Breast epithelium (tissue), 4 donors: ENCODE results near the gene NUP210. TPM values are rescaled to one million over a fixed set of nuclear protein-coding genes. Genes with fewer than 3 reads are reported as not detected.

Source experiments
- DNase-seq, 2 donors: peaks; one replicate each; pipeline ENCODE4 v3.0.0-alpha.2; 2019; ENCODE audit warnings: low spot score in 2 of 2
- H3K27ac ChIP-seq, 2 donors: fragments of 200-600 bp; sonication (generic) in 1 of 2; one replicate each; pipeline ENCODE4 v1.5.1; 2016 to 2019; ENCODE audit warnings: mild to moderate bottlenecking in 1 of 2
- H3K27me3 ChIP-seq, 2 donors: fragments of 200-600 bp; sonication (generic) in 1 of 2; one replicate each; pipeline versions ENCODE4 v1.5.1 to v1.6.0; 2017 to 2019; ENCODE audit warnings: control low read depth in 1 of 2, mild to moderate bottlenecking in 1 of 2
- H3K36me3 ChIP-seq: fragments of 200-600 bp; one replicate; pipeline ENCODE4 v1.5.1; 2019
- H3K4me1 ChIP-seq, 2 donors: fragments of 200-600 bp; sonication (generic); one replicate each; pipeline ENCODE4 v1.5.1; 2016 to 2019; ENCODE audit warnings: control low read depth in 1 of 2
- H3K4me3 ChIP-seq, 3 donors: fragments of 200-600 bp; sonication (generic); 1 replicate in 2 of 3; 2 replicates in 1 of 3; pipeline ENCODE4 v1.5.1; 2016 to 2019; ENCODE audit warnings: mild to moderate bottlenecking in 3 of 3, moderate library complexity in 2 of 3
- H3K9me3 ChIP-seq, 2 donors: fragments of 200-600 bp; sonication (generic) in 1 of 2; one replicate each; pipeline ENCODE4 v1.5.1; 2016 to 2019; ENCODE audit warnings: control low read depth in 1 of 2
- POLR2A ChIP-seq: fragments of 450-650 bp; IDR thresholded peaks from one replicate; pipeline ENCODE4 v1.6.1; 2016; ENCODE audit warnings: antibody characterized with exemption, mild to moderate bottlenecking, moderate library complexity
- POLR2AphosphoS5 ChIP-seq, 3 donors: sonication (generic); formaldehyde crosslinking; IDR thresholded peaks; one replicate each; pipeline ENCODE4 v1.6.1; 2017; ENCODE audit warnings: antibody characterized with exemption in 3 of 3
- intact Hi-C: fragments of 100-400 bp; cut with DNase I; formaldehyde crosslinking; loops from one replicate; pipeline ENCODE4 v1.15.1; 2023; ENCODE audit warnings: low total_unique reads
- total RNA-seq, 3 donors: library from RNA; depleted of rRNA; stranded (reverse); fragments of >200 nt; gene quantifications; one replicate each; pipeline ENCODE4 v1.1.0, GENCODE V29; 2016
- TF ChIP-seq, protein P1 (sequence below), 3 donors: fragments of 450-650 bp; IDR thresholded peaks; one replicate each; pipeline ENCODE4 v1.5.1; 2016 to 2017; ENCODE audit warnings: antibody characterized with exemption in 3 of 3, mild to moderate bottlenecking in 3 of 3, moderate library complexity in 3 of 3

NUP210 gene
- total RNA-seq, 3 donors from 2014 or later: 2.2 to 15.2 (median 14.7) TPM

DNA sequence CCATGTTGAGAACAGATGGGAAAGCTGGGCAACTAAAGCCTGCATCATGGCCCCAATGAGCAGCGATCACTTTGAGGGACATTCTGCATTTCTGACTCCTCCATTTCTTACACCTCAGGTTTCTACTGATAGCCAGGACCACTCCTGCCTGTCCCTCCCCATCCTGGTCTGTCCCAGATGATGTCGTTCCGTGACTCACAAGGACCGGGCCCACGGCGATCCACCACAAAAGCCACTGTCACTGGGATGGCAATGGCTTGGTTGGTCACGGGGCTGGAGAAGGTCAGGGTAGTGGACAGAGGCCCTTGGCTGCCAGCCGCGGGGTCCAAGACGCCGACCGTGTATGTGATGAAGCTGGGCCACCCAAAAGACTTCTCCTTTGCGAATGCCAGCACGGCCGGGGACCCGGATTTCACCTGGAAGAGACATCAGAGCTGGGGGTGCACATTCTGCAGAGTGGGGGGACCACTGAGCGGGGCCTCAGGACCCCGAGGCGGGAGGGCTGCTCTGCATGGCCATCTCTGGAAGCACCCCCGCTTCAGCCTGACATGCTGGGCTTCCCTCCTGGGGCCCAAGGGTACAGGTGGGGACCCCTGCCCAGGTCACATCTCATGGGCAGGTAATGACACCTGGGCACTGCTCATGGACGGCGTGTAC is 100.4 kb downstream of the NUP210 start:
- H3K27me3 ChIP-seq: no peaks in the 10 kb centered on the region
- TF ChIP-seq POLR2AphosphoS5 (IDR thresholded peaks at IDR 0.05): no peak
- TF ChIP-seq, protein P1, sequence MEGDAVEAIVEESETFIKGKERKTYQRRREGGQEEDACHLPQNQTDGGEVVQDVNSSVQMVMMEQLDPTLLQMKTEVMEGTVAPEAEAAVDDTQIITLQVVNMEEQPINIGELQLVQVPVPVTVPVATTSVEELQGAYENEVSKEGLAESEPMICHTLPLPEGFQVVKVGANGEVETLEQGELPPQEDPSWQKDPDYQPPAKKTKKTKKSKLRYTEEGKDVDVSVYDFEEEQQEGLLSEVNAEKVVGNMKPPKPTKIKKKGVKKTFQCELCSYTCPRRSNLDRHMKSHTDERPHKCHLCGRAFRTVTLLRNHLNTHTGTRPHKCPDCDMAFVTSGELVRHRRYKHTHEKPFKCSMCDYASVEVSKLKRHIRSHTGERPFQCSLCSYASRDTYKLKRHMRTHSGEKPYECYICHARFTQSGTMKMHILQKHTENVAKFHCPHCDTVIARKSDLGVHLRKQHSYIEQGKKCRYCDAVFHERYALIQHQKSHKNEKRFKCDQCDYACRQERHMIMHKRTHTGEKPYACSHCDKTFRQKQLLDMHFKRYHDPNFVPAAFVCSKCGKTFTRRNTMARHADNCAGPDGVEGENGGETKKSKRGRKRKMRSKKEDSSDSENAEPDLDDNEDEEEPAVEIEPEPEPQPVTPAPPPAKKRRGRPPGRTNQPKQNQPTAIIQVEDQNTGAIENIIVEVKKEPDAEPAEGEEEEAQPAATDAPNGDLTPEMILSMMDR (IDR thresholded peaks at IDR 0.05): no peak
- TF ChIP-seq POLR2A: no peak
- H3K27ac ChIP-seq: no peak overlapping the region
- no peak overlapping the region for H3K4me3 ChIP-seq
- no peaks in the 10 kb centered on the region for H3K9me3 ChIP-seq
- no peak for DNase-seq
- intact Hi-C loops: no loop called here
- no peaks in the 10 kb centered on the region for H3K4me1 ChIP-seq
- H3K36me3 ChIP-seq: no peaks in the 10 kb centered on the region

DNA sequence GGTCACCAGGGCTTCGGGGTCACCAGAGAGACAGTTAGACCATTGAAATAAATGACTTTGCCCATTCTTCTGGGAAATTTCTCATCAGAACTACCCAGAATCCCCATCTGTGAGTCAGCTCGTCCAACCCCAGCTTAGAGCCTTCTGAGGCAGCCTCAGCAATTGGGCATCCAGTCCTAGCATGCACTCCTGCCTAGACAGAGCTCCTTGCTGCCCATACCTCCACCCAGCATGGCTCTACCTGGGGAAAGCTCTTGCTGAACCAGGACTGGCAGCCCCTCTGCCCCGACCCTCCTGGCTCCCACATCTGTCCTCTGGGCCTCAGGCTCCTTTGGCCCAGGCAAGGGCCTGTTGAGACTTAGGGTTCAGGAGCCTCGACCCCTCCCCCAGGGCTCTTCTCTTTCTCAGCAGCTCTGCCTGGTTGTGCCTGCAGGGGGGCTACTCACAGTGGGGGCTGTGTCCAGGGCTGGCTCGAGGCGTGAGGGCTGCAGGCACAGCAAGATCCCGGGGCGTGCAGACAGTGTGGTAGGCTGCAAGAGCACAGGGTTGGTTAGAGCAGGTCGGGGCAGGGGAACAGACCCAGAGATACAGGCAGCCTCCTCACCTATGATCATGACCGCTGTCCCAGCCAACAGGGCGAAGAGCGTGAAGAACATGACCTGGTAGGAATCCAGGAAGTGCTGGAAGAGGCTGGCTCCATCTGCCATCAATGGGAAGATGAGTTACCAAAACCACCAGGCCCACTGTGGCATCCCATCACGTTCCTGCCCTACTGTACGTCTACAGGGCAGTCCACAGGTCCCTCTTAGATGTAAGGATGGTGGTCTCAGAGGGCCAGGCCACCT is 101.3 kb downstream of the NUP210 start:
- Histone ChIP-seq H3K9me3 (no peaks in the 10 kb centered on the region), H3K27ac (no peak overlapping the region), H3K4me1 (no peaks in the 10 kb centered on the region), H3K36me3 (no peaks in the 10 kb centered on the region), H3K27me3 (no peaks in the 10 kb centered on the region), H3K4me3 (no peak overlapping the region)
- intact Hi-C loops: no loop called here
- TF ChIP-seq, protein P1 (IDR thresholded peaks at IDR 0.05): no peak
- no peak for TF ChIP-seq POLR2AphosphoS5 (IDR thresholded peaks at IDR 0.05)
- no peak for TF ChIP-seq POLR2A
- no peak for DNase-seq

DNA sequence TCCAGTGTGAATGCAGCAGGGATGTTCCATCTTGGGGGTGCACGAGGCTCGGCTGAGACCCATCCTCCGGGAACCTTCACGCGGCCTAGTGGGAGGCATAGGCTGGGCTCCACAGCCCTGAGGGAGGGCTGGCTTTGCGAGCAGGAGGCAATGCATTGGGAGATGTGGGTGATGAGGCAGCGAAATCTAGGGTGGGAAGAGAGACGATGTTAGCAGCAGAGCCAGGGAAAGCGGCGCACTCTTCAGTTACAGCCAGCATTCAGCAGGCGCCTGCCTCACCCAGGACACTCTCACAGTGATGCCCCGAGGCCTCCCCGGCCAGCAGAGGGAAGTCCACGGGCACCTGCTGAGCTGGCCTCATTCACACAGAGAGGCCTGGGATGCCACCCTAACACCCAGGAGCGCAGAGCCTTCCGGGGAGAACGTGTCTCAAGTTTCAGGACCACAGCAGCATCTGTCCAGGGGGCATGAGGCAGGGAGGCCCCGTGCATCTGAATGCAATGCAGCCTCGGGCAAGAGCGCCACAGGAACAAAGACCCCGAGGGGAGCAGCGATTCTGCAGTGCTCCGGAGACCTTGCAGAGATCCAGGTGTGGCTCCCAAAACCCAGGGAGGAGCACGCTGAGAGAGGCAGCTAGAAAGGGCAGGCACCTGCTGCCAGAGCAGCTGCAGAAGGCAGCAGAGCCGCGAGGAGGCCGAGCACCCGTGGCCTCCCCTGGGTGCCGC is 102.4 kb downstream of the NUP210 start:
- intact Hi-C loops: no loop called here
- H3K36me3 ChIP-seq: no peaks in the 10 kb centered on the region
- TF ChIP-seq, protein P1 (IDR thresholded peaks at IDR 0.05): no peak
- TF ChIP-seq POLR2AphosphoS5 (IDR thresholded peaks at IDR 0.05): no peak
- TF ChIP-seq POLR2A: no peak
- no peak overlapping the region for H3K27ac ChIP-seq
- no peak for DNase-seq
- H3K4me3 ChIP-seq: no peak overlapping the region
- H3K9me3 ChIP-seq: no peaks in the 10 kb centered on the region
- no peaks in the 10 kb centered on the region for H3K27me3 ChIP-seq
- no peaks in the 10 kb centered on the region for H3K4me1 ChIP-seq

DNA sequence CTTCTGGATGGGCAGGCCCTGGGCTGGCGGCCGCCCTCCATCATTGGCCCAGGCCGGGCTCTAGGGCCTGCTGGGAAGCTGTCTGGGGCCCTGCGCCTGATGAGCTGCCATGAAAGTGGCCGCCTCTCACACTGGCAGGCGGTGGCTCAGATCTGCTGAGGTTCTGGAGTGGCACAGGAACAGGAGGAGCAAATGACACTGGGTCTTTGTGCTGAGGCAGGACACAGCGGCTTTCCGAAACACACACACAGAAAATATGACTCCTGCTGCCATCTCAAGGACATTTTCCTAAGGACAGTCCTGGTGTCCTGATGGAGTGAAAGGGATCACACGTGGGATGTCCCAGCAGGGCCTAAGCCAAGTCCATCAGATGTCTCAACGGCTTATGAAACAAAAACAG is 103.5 kb downstream of the NUP210 start:
- H3K36me3 ChIP-seq: no peaks in the 10 kb centered on the region
- TF ChIP-seq POLR2A: no peak
- TF ChIP-seq, protein P1 (IDR thresholded peaks at IDR 0.05): no peak
- TF ChIP-seq POLR2AphosphoS5 (IDR thresholded peaks at IDR 0.05): no peak

DNA sequence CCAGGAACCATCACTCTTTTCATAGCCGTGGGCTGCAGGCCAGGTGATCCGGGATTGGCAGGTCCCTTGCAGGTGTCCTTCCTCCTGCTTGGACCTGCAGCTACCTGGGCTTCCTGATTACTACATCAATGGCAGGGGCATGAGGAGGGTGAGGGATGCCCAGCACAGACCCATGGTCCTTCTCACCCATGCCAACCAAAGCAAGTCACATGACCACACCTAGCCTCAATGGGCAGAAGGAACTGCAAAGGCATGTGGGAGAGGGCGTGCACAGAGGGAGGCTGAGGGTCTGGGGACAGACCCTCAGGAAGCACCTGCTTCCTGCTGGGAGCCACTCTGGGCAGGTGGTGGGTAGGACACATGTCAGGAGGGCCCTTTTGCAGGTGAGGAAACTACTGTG is 105.2 kb downstream of the NUP210 start:
- H3K27me3 ChIP-seq: no peaks in the 10 kb centered on the region
- no peaks in the 10 kb centered on the region for H3K36me3 ChIP-seq
- intact Hi-C loops: no loop called here
- TF ChIP-seq, protein P1 (IDR thresholded peaks at IDR 0.05): no peak
- no peak for TF ChIP-seq POLR2A
- TF ChIP-seq POLR2AphosphoS5 (IDR thresholded peaks at IDR 0.05): no peak
- no peaks in the 10 kb centered on the region for H3K4me1 ChIP-seq
- no peak overlapping the region for H3K4me3 ChIP-seq
- H3K9me3 ChIP-seq: no peaks in the 10 kb centered on the region
- DNase-seq: no peak
- H3K27ac ChIP-seq: no peak overlapping the region

More for the DNA sequence above, 103.5 kb downstream of the NUP210 start:
- DNase-seq: no peak
- no peaks in the 10 kb centered on the region for H3K9me3 ChIP-seq
- H3K4me3 ChIP-seq: no peak overlapping the region
- H3K27ac ChIP-seq: no peak overlapping the region
- no peaks in the 10 kb centered on the region for H3K27me3 ChIP-seq
- no peaks in the 10 kb centered on the region for H3K4me1 ChIP-seq
- intact Hi-C loops: no loop called here
